ENCODE results near the gene GDF11. TPM values are rescaled to one million over a fixed set of nuclear protein-coding genes. Genes with fewer than 3 reads are reported as not detected.
"Not testable (repeated sequence)": the region's sequence is repeated elsewhere in the genome, so short reads cannot be mapped to it uniquely, and the experiment has no call there.

The GDF11 gene
- total RNA-seq, 1 experiment from 2014 or later = 5.3 TPM

DNA sequence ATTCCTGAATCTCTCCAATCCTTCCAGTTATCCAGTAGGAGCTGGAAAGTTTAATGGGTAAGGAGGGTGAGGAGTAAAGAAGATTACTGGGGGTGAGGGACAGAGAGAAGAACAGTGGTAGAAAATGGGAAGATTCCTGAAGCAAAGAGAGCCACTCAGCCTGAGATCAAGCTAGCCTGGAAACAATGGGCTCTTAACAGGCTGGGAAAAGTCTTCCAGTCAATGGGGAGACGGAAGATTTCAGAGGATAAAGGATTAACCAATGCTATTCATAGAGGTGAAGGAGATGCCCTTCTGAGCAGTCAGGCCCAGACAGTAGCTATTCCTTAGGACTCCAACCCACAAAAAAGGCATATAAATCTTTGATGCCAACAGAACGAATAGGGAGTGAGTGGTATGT, 14.8 kb downstream of the GDF11 start:
- TF ChIP-seq EGR1 (IDR thresholded peaks at IDR 0.05; ENCODE audit: low read depth) (no peak), CEBPB (IDR thresholded peaks at IDR 0.05; ENCODE audit: low read depth) (no peak), SIN3A (IDR thresholded peaks at IDR 0.05; ENCODE audit: low read depth) (no peak), SRF (IDR thresholded peaks at IDR 0.05; ENCODE audit: low read depth) (no peak), POLR2A (IDR thresholded peaks at IDR 0.05; ENCODE audit: borderline replicate concordance, extremely low read depth, insufficient read depth, insufficient read length) (no peak), POLR2AphosphoS5 (IDR thresholded peaks at IDR 0.05; ENCODE audit: low read depth, low read length) (no peak), EZH2 (IDR thresholded peaks at IDR 0.05) (no peak), MAX (IDR thresholded peaks at IDR 0.05) (no peak), EZH2phosphoT487 (IDR thresholded peaks at IDR 0.05; ENCODE audit: borderline replicate concordance) (no peak), SP1 (IDR thresholded peaks at IDR 0.05; ENCODE audit: low read depth) (no peak)
- TF ChIP-seq, protein P1, sequence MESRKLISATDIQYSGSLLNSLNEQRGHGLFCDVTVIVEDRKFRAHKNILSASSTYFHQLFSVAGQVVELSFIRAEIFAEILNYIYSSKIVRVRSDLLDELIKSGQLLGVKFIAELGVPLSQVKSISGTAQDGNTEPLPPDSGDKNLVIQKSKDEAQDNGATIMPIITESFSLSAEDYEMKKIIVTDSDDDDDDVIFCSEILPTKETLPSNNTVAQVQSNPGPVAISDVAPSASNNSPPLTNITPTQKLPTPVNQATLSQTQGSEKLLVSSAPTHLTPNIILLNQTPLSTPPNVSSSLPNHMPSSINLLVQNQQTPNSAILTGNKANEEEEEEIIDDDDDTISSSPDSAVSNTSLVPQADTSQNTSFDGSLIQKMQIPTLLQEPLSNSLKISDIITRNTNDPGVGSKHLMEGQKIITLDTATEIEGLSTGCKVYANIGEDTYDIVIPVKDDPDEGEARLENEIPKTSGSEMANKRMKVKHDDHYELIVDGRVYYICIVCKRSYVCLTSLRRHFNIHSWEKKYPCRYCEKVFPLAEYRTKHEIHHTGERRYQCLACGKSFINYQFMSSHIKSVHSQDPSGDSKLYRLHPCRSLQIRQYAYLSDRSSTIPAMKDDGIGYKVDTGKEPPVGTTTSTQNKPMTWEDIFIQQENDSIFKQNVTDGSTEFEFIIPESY (IDR thresholded peaks at IDR 0.05; ENCODE audit: extremely low read depth, insufficient replicate concordance, low read length) = no peak
- Histone ChIP-seq H2AFZ (ENCODE audit: low read depth, low read length, poor library complexity, severe bottlenecking) (no peak overlapping the region), H3K9me3 (ENCODE audit: control insufficient read depth in 1 of 2, insufficient read depth in 1 of 2, low read depth in 1 of 2, low read length in 2 of 2) (no peaks in the 10 kb centered on the region), H3K4me3 (replicated peaks in 1 of 2; ENCODE audit: low read depth in 1 of 2, low read length in 2 of 2) (no peak overlapping the region), H3K9ac (ENCODE audit: low read length) (no peak overlapping the region), H3K4me1 (ENCODE audit: control insufficient read depth in 1 of 2, insufficient read depth in 2 of 2, low read length in 2 of 2) (no peaks in the 10 kb centered on the region), H3K79me2 (ENCODE audit: insufficient read depth, low read length) (peaks cover 2% of the 10 kb centered on the region; the same call in 1 of the 2 replicates), H4K20me1 (ENCODE audit: insufficient read depth) (no peaks in the 10 kb centered on the region), H3K36me3 (ENCODE audit: control insufficient read depth in 1 of 2, insufficient read depth in 2 of 2, low read length in 2 of 2) (peaks cover 37 to 51% of the 10 kb centered on the region in 2 experiments), H3K9me2 (ENCODE audit: insufficient read depth) (no peaks in the 10 kb centered on the region), H3K4me2 (ENCODE audit: low read length) (no peak overlapping the region), H3K27ac (ENCODE audit: low read depth, low read length) (no peak overlapping the region), H3K27me3 (ENCODE audit: insufficient read depth, low read length) (no peaks in the 10 kb centered on the region)
- ChIA-PET RAD21 (ENCODE audit: low non-redundant PET in 1 of 2, low total read pairs in 2 of 2, uncharacterized antibody in 2 of 2, unreplicated experiment in 2 of 2) (no interaction called here), POLR2A (no interaction called here), CTCF (interaction anchor here (0.6 to 0.8 kb wide), 2 partner anchors 20 to 183 kb away, joined by 3 read pairs; no protein-coding TSS in a partner anchor)
- intact Hi-C loops (cut with micrococcal nuclease) = no loop called here
- BruUV-seq (replicated peaks) = no TSS peak
- DNase-seq (ENCODE audit: low read depth, low spot score) = no peak
- ATAC-seq = no peak

DNA sequence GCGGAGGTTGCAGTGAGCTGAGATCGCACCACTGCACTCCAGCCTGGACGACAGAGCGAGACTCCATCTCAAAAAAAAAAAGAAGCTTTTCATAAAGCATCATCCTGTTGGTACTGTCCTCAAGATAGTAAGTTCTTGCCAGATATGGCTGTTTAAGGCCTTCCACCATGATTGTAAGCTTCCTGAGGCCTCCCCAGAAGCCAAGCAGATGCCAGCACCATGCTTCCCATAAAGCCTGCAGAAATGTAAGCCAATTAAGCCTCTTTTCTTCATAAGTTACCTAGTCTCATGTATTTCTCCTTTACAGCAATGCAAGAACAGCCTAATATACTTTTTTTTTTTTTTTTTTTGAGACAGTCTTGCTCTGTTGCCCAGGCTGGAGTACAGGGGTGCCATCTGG, 15.7 kb downstream of the GDF11 start:
- H3K9ac ChIP-seq (ENCODE audit: low read length); ATAC-seq; CTCF ChIA-PET; POLR2A ChIA-PET; H2AFZ ChIP-seq (ENCODE audit: low read depth, low read length, poor library complexity, severe bottlenecking); RAD21 ChIA-PET (ENCODE audit: low non-redundant PET in 1 of 2, low total read pairs in 2 of 2, uncharacterized antibody in 2 of 2, unreplicated experiment in 2 of 2); DNase-seq (ENCODE audit: low read depth, low spot score); intact Hi-C loops (cut with micrococcal nuclease); H3K27ac ChIP-seq (ENCODE audit: low read depth, low read length); H4K20me1 ChIP-seq (ENCODE audit: insufficient read depth); H3K9me2 ChIP-seq (ENCODE audit: insufficient read depth); H3K27me3 ChIP-seq (ENCODE audit: insufficient read depth, low read length); H3K4me1 ChIP-seq (ENCODE audit: control insufficient read depth in 1 of 2, insufficient read depth in 2 of 2, low read length in 2 of 2); H3K4me3 ChIP-seq (replicated peaks in 1 of 2; ENCODE audit: low read depth in 1 of 2, low read length in 2 of 2); H3K4me2 ChIP-seq (ENCODE audit: low read length); BruUV-seq (replicated peaks); H3K79me2 ChIP-seq (ENCODE audit: insufficient read depth, low read length); H3K9me3 ChIP-seq (ENCODE audit: control insufficient read depth in 1 of 2, insufficient read depth in 1 of 2, low read depth in 1 of 2, low read length in 2 of 2): not testable (repeated sequence)
- H3K36me3 ChIP-seq (ENCODE audit: control insufficient read depth in 1 of 2, insufficient read depth in 2 of 2, low read length in 2 of 2) = peaks cover 38 to 45% of the 10 kb centered on the region in 2 experiments
